ENCODE data around the gene MUC22.

DNA sequence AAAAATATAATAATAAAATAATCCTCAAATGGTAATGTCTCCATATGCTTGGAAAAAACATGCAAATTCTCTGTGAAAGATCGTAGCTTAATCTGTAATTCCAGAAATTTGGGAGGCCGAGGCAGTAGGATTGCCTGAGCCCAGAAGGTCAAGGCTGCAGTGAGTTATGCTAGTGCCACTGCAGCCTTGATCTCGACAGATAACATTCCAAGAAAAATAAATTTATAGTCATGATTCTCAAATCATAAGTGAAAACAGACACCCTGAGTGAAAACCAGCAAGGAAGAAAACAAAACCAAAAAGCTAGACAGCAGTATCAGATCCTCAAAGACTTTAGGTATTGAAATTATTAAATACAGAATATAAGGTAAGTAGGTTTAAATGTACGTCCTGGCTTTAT lies 30.6 kb upstream of the MUC22 start:
- TF ChIP-seq CTCF (conservative IDR thresholded peaks at IDR 0.05; ENCODE audit: low read depth, low read length) (no peak), MAZ (IDR thresholded peaks at IDR 0.05; ENCODE audit: borderline replicate concordance, low read depth, low read length) (no peak), RAD21 (IDR thresholded peaks at IDR 0.05; ENCODE audit: low read length) (no peak)

All from IMR-90 (cell line).